Measurements from ENCODE around the gene CPN2. TPM values are rescaled to one million over a fixed set of nuclear protein-coding genes. Genes with fewer than 3 reads are reported as not detected.

CPN2 gene
- total and polyA plus RNA-seq, 2 of the 8 experiments (the other 6 are each of a cell fraction or from before 2014, with no cell fraction given) = 0.03 TPM; not detected in 1

DNA sequence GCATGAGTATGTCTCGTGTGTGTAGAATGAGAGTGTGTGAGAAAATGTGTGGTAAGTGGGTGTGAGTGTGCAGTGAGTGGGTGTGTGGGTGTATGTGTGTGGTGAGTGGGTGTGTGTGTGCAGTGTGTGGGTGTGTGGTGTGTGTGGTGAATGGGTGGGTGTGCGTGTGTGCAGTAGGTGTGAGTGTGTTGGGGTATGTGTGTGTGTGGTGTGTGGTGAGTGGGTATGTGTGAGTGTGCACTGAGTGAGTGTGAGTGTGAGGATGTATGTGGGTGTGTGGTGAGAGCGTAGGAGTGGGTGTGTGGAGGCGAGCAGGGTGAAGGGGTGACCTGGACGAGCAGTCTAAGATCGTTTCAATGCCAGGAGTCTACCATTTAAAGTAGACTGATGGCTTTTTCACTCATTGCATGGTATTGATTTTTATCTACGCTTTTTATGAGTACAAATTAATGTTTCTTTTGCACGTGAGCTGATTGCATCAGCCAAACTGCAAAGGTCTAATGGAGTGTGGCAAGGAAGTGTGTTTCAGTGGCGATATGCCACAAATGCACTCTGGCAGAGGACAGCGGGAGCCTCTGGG lies 1.6 kb upstream of the CPN2 start:
- peak overlapping the region; percentile 86; the same call in 1 of the 2 replicates for H2BK20ac ChIP-seq (ENCODE audit: low read length)
- peaks cover 0 to 3% (median 0%) of the 10 kb centered on the region in 4 experiments; a peak in 1 of 7 replicates for H3K4me1 ChIP-seq (replicated peaks in 1 of 4; ENCODE audit: control insufficient read depth in 3 of 4, insufficient read depth in 4 of 4, low read length in 3 of 4)
- no peak overlapping the region for H3K14ac ChIP-seq (ENCODE audit: insufficient read length)
- peaks cover 10% of the 10 kb centered on the region; the same call in 1 of the 2 replicates for H3K23me2 ChIP-seq (ENCODE audit: low read depth, low read length)
- H2BK5ac ChIP-seq (ENCODE audit: low read depth, low read length) = peak overlapping the region; percentile 76; the same call in 1 of the 2 replicates
- H2AK5ac ChIP-seq (ENCODE audit: low read depth, low read length) = peak overlapping the region; percentile 87; the same call in 1 of the 2 replicates
- no peak overlapping the region for H3K9ac ChIP-seq (replicated peaks in 1 of 4; ENCODE audit: extremely low read depth in 1 of 4, low read depth in 3 of 4, low read length in 3 of 4)
- peak overlapping the region; percentile 85; the same call in 1 of the 2 replicates for H2BK12ac ChIP-seq (ENCODE audit: low read depth, low read length)
- H3K18ac ChIP-seq (ENCODE audit: extremely low read depth, low read length) = no peak overlapping the region
- ChIA-PET POLR2A (ENCODE audit: partially characterized antibody) (no interaction called here), CTCF (ENCODE audit: partially characterized antibody) (interaction anchor here (1.5 to 18.9 kb wide), 2 partner anchors 9 to 13 kb away, joined by 4 to 344 read pairs; no protein-coding TSS in a partner anchor)
- peak overlapping the region; percentile 94 for H3K56ac ChIP-seq (replicated peaks; ENCODE audit: insufficient read length, low read depth, low read length)
- peak overlapping the region; percentile 10 for H2BK15ac ChIP-seq (ENCODE audit: low read length)
- no peak overlapping the region for H3K4me3 ChIP-seq (ENCODE audit: extremely low read depth in 1 of 4, insufficient read depth in 2 of 4, low read depth in 3 of 4, low read length in 4 of 4)
- H4K8ac ChIP-seq (ENCODE audit: extremely low read depth, insufficient read depth, low read length) = no peak overlapping the region
- no peak overlapping the region for H4K5ac ChIP-seq (ENCODE audit: insufficient read length, low read depth, low read length)
- FAIRE-seq = no peak
- no peaks in the 10 kb centered on the region for H3K9me3 ChIP-seq (ENCODE audit: insufficient read depth in 2 of 2, low read depth in 1 of 2, low read length in 1 of 2)
- H3K79me1 ChIP-seq (ENCODE audit: low read depth, low read length) = no peaks in the 10 kb centered on the region
- H3K23ac ChIP-seq (ENCODE audit: insufficient read length) = no peak overlapping the region
- H4K20me1 ChIP-seq (replicated peaks in 1 of 2; ENCODE audit: control insufficient read depth in 1 of 2, insufficient read depth in 2 of 2, low read length in 2 of 2) = peaks cover 0 to 5% of the 10 kb centered on the region in 2 experiments
- peak overlapping the region; percentile 78 for H3K4ac ChIP-seq (replicated peaks; ENCODE audit: insufficient read length, low read depth, low read length)
- no peak overlapping the region for H3K4me2 ChIP-seq (ENCODE audit: insufficient read depth in 1 of 2, low read depth in 2 of 2, low read length in 2 of 2)
- no peaks in the 10 kb centered on the region for H3K79me2 ChIP-seq (ENCODE audit: control insufficient read depth in 1 of 2, insufficient read depth in 2 of 2, low read length in 2 of 2)
- H4K91ac ChIP-seq (replicated peaks; ENCODE audit: insufficient read length, low read length) = peak overlapping the region; percentile 95
- 86 to 100% methylated on average over 2 to 10 of the region's 10 CpGs for WGBS, 2 experiments (ENCODE audit: extremely low coverage in 1 of 2, insufficient coverage in 1 of 2, insufficient read length in 1 of 2, insufficient replicate concordance in 2 of 2, low coverage in 1 of 2, low lambda C conversion rate in 2 of 2, missing lambda C conversion rate in 1 of 2)
- no peak overlapping the region for H2BK120ac ChIP-seq (replicated peaks; ENCODE audit: low read depth, low read length)
- H3K36me3 ChIP-seq (ENCODE audit: control insufficient read depth in 2 of 4, insufficient read depth in 4 of 4, low read length in 3 of 4) = no peaks in the 10 kb centered on the region
- no peaks in the 10 kb centered on the region; a peak in 1 of 7 replicates for H3K27me3 ChIP-seq (replicated peaks in 1 of 4; ENCODE audit: control insufficient read depth in 3 of 4, extremely low read depth in 1 of 4, insufficient read depth in 3 of 4, low read length in 3 of 4)
- DNase-seq (ENCODE audit: low read depth in 1 of 2, low spot score in 2 of 2) = no peak
- no peak overlapping the region for H2AFZ ChIP-seq (ENCODE audit: low read length)
- no peak overlapping the region for H3K27ac ChIP-seq (ENCODE audit: low read depth, low read length)
- no peak for TF ChIP-seq SP4 (IDR thresholded peaks at IDR 0.05; ENCODE audit: low read length)
- TF ChIP-seq CREB1 (IDR thresholded peaks at IDR 0.05) = no peak
- no peak for TF ChIP-seq BRCA1 (IDR thresholded peaks at IDR 0.05; ENCODE audit: low read depth, low read length)
- no peak for TF ChIP-seq TBP (IDR thresholded peaks at IDR 0.05; ENCODE audit: low read depth, low read length)
- TF ChIP-seq POU5F1 (IDR thresholded peaks at IDR 0.05; ENCODE audit: low read depth, low read length) = no peak
- TF ChIP-seq BCL11A (IDR thresholded peaks at IDR 0.05; ENCODE audit: low read depth in 2 of 2, low read length in 2 of 2) = no peak
- no peak for TF ChIP-seq TAF7 (optimal IDR thresholded peaks at IDR 0.05; ENCODE audit: borderline replicate concordance, low read depth, low read length)
- TF ChIP-seq, protein P1, sequence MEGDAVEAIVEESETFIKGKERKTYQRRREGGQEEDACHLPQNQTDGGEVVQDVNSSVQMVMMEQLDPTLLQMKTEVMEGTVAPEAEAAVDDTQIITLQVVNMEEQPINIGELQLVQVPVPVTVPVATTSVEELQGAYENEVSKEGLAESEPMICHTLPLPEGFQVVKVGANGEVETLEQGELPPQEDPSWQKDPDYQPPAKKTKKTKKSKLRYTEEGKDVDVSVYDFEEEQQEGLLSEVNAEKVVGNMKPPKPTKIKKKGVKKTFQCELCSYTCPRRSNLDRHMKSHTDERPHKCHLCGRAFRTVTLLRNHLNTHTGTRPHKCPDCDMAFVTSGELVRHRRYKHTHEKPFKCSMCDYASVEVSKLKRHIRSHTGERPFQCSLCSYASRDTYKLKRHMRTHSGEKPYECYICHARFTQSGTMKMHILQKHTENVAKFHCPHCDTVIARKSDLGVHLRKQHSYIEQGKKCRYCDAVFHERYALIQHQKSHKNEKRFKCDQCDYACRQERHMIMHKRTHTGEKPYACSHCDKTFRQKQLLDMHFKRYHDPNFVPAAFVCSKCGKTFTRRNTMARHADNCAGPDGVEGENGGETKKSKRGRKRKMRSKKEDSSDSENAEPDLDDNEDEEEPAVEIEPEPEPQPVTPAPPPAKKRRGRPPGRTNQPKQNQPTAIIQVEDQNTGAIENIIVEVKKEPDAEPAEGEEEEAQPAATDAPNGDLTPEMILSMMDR (IDR thresholded peaks at IDR 0.05; ENCODE audit: control extremely low read depth in 1 of 3, insufficient read depth in 1 of 3, low read depth in 1 of 3, low read length in 3 of 3) = no peak
- no peak for TF ChIP-seq RNF2 (IDR thresholded peaks at IDR 0.05; ENCODE audit: borderline replicate concordance, low read depth, low read length, missing control alignments, poor library complexity, severe bottlenecking)
- no peak for TF ChIP-seq CHD1 (IDR thresholded peaks at IDR 0.05; ENCODE audit: low read depth, low read length)

Measured in H1 (cell line).